K562 (cell line): ENCODE results near the gene INPP5D. TPM values are rescaled to one million over a fixed set of nuclear protein-coding genes. Genes with fewer than 3 reads are reported as not detected.

Experiments
- ATAC-seq: fragments of 200-7000 bp; cut with Tn5 transposase; 3 replicates; pipeline ENCODE4 v1.9.1; 2020; ENCODE audit warnings: moderate library complexity
- BruUV-seq: library from RNA; stranded (reverse); fragments of 400-500 nt; replicated peaks from 2 replicates; lab custom pipeline; 2021; lab: Mats Ljungman, UMichigan
- CTCF ChIA-PET: fragments of 300-600 bp; formaldehyde crosslinking; extraction: SDS; loops from one replicate; lab custom pipeline; 2021; ENCODE audit warnings: low intra/inter-chr PET ratio; lab: Yijun Ruan, JAX
- POLR2A ChIA-PET: fragments of 300-600, 350-650 bp; sonication (Branson Sonifier 250); formaldehyde crosslinking; extraction: SDS; loops from one replicate; lab custom pipeline; 2021; ENCODE audit warnings: antibody characterized with exemption, inconsistent platforms; lab: Yijun Ruan, JAX
- DNase-seq, 4 experiments: peaks; one replicate each; pipeline versions ENCODE4 v3.0.0 to v3.0.0-alpha.2; 2011 to 2018; ENCODE audit warnings: low spot score in 3 of 4, mixed read lengths in 3 of 4; ENCODE audit errors: extremely low read depth in 1 of 4
- FAIRE-seq: peaks from 2 replicates; lab custom pipeline; 2011; peaks lifted over from hg19 to GRCh38; lab: Jason Lieb, UNC
- H2AFZ ChIP-seq: 2 replicates; pipeline ENCODE4 v1.6.0; 2011; ENCODE audit warnings: low read depth, low read length, control low read depth, inconsistent platforms
- H3K27ac ChIP-seq: fragments of 200-600 bp; 3 replicates; pipeline ENCODE4 v1.8.0; 2011; ENCODE audit warnings: low read depth, mild to moderate bottlenecking, control low read depth, inconsistent platforms, low read length, moderate library complexity, mixed read lengths; ENCODE audit errors: extremely low read depth
- H3K27me3 ChIP-seq, 2 experiments: fragments of 300-600 bp in 1 of 2; 2 replicates in 1 of 2; 3 replicates in 1 of 2; pipeline versions ENCODE4 v1.6.0 to v1.8.0; 2011; ENCODE audit warnings: inconsistent platforms in 2 of 2, low read length in 2 of 2, mild to moderate bottlenecking in 1 of 2, mixed read lengths in 1 of 2, moderate library complexity in 1 of 2; ENCODE audit not compliant: control insufficient read depth in 2 of 2, insufficient read depth in 2 of 2
- H3K36me3 ChIP-seq: fragments of 300-600 bp; 3 replicates; pipeline ENCODE4 v1.8.0; 2011; ENCODE audit warnings: mild to moderate bottlenecking, low read length, inconsistent platforms; ENCODE audit not compliant: control insufficient read depth, insufficient read depth
- H3K4me1 ChIP-seq, 2 experiments: fragments of 200-600 bp in 1 of 2; replicated peaks in 1 of 2; 2 replicates in 1 of 2; 3 replicates in 1 of 2; pipeline versions ENCODE4 v1.5.1 to v1.8.0; 2011; ENCODE audit warnings: inconsistent platforms in 2 of 2, low read length in 2 of 2, mild to moderate bottlenecking in 1 of 2, mixed read lengths in 1 of 2, moderate library complexity in 1 of 2; ENCODE audit not compliant: control insufficient read depth in 2 of 2, insufficient read depth in 2 of 2
- H3K4me2 ChIP-seq: 2 replicates; pipeline ENCODE4 v1.6.1; 2011; ENCODE audit warnings: low read length, control low read depth, inconsistent platforms, mixed read lengths; ENCODE audit not compliant: insufficient read depth
- H3K4me3 ChIP-seq: fragments of 200-600 bp; sonication (generic), shearing (Covaris generic); 2 replicates; pipeline ENCODE4 v1.5.1; 2016; ENCODE audit warnings: control low read depth, inconsistent platforms
- H3K79me2 ChIP-seq: fragments of 200-600 bp; 3 replicates; pipeline ENCODE4 v1.8.0; 2011; ENCODE audit warnings: low read length, inconsistent platforms; ENCODE audit not compliant: control insufficient read depth, insufficient read depth
- H3K9ac ChIP-seq, 2 experiments: 2 replicates each; pipeline versions ENCODE4 v1.6.0 to v1.6.1; 2011; ENCODE audit warnings: low read depth in 2 of 2, low read length in 2 of 2, control low read depth in 1 of 2, inconsistent platforms in 1 of 2, mild to moderate bottlenecking in 1 of 2, mixed read lengths in 1 of 2; ENCODE audit not compliant: insufficient read depth in 1 of 2
- H3K9me1 ChIP-seq: one replicate; pipeline ENCODE4 v1.6.0; 2011; ENCODE audit warnings: inconsistent platforms, mild to moderate bottlenecking, low read length, moderate library complexity; ENCODE audit not compliant: control insufficient read depth, insufficient read depth
- H3K9me3 ChIP-seq: replicated peaks from 2 replicates; pipeline ENCODE4 v1.5.1; 2011; ENCODE audit warnings: low read depth, low read length, inconsistent platforms; ENCODE audit not compliant: control insufficient read depth, insufficient read depth
- H4K20me1 ChIP-seq: replicated peaks from 2 replicates; pipeline ENCODE4 v1.6.1; 2011; ENCODE audit warnings: low read length, inconsistent platforms, mixed read lengths; ENCODE audit not compliant: control insufficient read depth, insufficient read depth
- ARHGAP35 ChIP-seq: fragments of 450-650 bp; IDR thresholded peaks from 2 replicates; pipeline ENCODE4 v1.6.1; 2018; ENCODE audit not compliant: partially characterized antibody
- ARID2 ChIP-seq: fragments of 450-650 bp; IDR thresholded peaks from 2 replicates; pipeline ENCODE4 v1.6.1; 2017; ENCODE audit warnings: antibody characterized with exemption, mild to moderate bottlenecking
- COPS2 ChIP-seq: fragments of 450-650 bp; conservative IDR thresholded peaks from 2 replicates; pipeline ENCODE4 v1.6.1; 2016; ENCODE audit warnings: mild to moderate bottlenecking, moderate library complexity
- CREB3L1 ChIP-seq: fragments of 450-650 bp; IDR thresholded peaks from 2 replicates; pipeline ENCODE4 v1.6.1; 2014; ENCODE audit warnings: low read depth, mild to moderate bottlenecking, moderate library complexity, borderline replicate concordance
- GTF2F1 ChIP-seq: IDR thresholded peaks from 2 replicates; pipeline ENCODE4 v1.6.1; 2011; ENCODE audit warnings: low read depth, low read length, improper control_type of control experiment
- MAFF ChIP-seq: IDR thresholded peaks from 2 replicates; pipeline ENCODE4 v1.6.1; 2012; ENCODE audit warnings: low read length, improper control_type of control experiment
- MTA3 ChIP-seq: fragments of 450-650 bp; formaldehyde crosslinking; IDR thresholded peaks from 2 replicates; pipeline ENCODE4 v1.6.1; 2017; ENCODE audit warnings: mild to moderate bottlenecking, borderline replicate concordance
- PTTG1 ChIP-seq: fragments of 450-650 bp; IDR thresholded peaks from 2 replicates; pipeline ENCODE4 v1.6.1; 2016; ENCODE audit warnings: low read depth, mild to moderate bottlenecking, missing genetic modification characterization, missing compliant biosample characterization
- SMARCA4 ChIP-seq: fragments of 450-650 bp; IDR thresholded peaks from 2 replicates; pipeline ENCODE4 v1.6.1; 2016
- TEAD2 ChIP-seq: fragments of 450-650 bp; IDR thresholded peaks from 2 replicates; pipeline ENCODE4 v1.6.1; 2016; ENCODE audit warnings: missing genetic modification characterization, control low read depth, missing compliant biosample characterization
- ZBTB17 ChIP-seq: fragments of 450-650 bp; formaldehyde crosslinking; IDR thresholded peaks from 2 replicates; pipeline ENCODE4 v1.4.0; 2020; ENCODE audit warnings: mild to moderate bottlenecking
- ZNF184 ChIP-seq: sonication (generic); formaldehyde crosslinking; IDR thresholded peaks from 2 replicates; pipeline ENCODE4 v1.5.0; 2020; ENCODE audit warnings: missing genetic modification reagents
- ZNF277 ChIP-seq: fragments of 250-450 bp; sonication (Bioruptor Pico); IDR thresholded peaks from 2 replicates; pipeline ENCODE4 v1.8.0; 2022; ENCODE audit warnings: inconsistent platforms, mild to moderate bottlenecking, moderate library complexity, borderline replicate concordance
- ZNF398 ChIP-seq: fragments of 250-450 bp; sonication (Bioruptor Pico); IDR thresholded peaks from 2 replicates; pipeline ENCODE4 v1.8.0; 2021; ENCODE audit warnings: moderate library complexity, mild to moderate bottlenecking, inconsistent platforms
- ZNF507 ChIP-seq: conservative IDR thresholded peaks from 2 replicates; pipeline ENCODE4 v1.6.1; 2017; ENCODE audit warnings: missing genetic modification characterization, missing compliant biosample characterization
- ZNF551 ChIP-seq: fragments of 250-450 bp; sonication (Bioruptor Pico); IDR thresholded peaks from 2 replicates; pipeline ENCODE4 v1.5.0; 2021; ENCODE audit warnings: mild to moderate bottlenecking, moderate library complexity
- ZNF561 ChIP-seq: fragments of 450-650 bp; formaldehyde crosslinking; conservative IDR thresholded peaks from 2 replicates; pipeline ENCODE4 v1.4.0; 2020; ENCODE audit warnings: mild to moderate bottlenecking, moderate library complexity
- WGBS: fragments of 100-300 bp; shearing (Covaris generic); methylation state at CpG from one replicate; pipeline ENCODE4 v1.1.6; 2016; ENCODE audit warnings: low coverage, mixed read lengths; ENCODE audit not compliant: insufficient coverage; ENCODE audit errors: missing lambda C conversion rate; 5-methylcytosine and 5-hydroxymethylcytosine counted together
- in situ Hi-C: fragments of 300-500 bp; cut with MboI; formaldehyde crosslinking; loops from 4 replicates; pipeline ENCODE4 v1.15.0; 2018; ENCODE audit warnings: inconsistent platforms, mixed read lengths
- intact Hi-C: fragments of 100-400 bp; cut with micrococcal nuclease; formaldehyde crosslinking; loops from 2 replicates; pipeline ENCODE4 v1.14.2; 2022
- polyA plus RNA-seq, 8 experiments: library from polyadenylated mRNA; depleted of rRNA in 4 of 8; stranded (reverse) in 5 of 8; unstranded in 3 of 8; fragments of >200 nt; fragmentation: Nextera tagmentation in 2 of 8; fragmentation: Illumina TruSeq in 1 of 8; extraction: Ambion mirVana in 2 of 8; extraction: Trizol in 1 of 8; gene quantifications; 2 replicates each; pipeline versions ENCODE4 v1.2.1 to v1.2.3, GENCODE V29; 2011 to 2014; ENCODE audit warnings: inconsistent platforms in 1 of 8, missing spikeins in 1 of 8
- total RNA-seq, 7 experiments: library from RNA; depleted of rRNA in 6 of 7; stranded (reverse); fragments of >200 nt in 6 of 7; fragmentation: Illumina TruSeq in 2 of 7; extraction: Trizol in 2 of 7; gene quantifications; 2 replicates each; pipeline versions ENCODE4 v1.2.1 to v1.2.3, GENCODE V29; 2011 to 2021; ENCODE audit warnings: low replicate concordance in 1 of 7

INPP5D gene
- total and polyA plus RNA-seq, 9 of the 15 experiments (the other 6 are each of a cell fraction or from before 2014, with no cell fraction given) = 0.55 to 6.2 (median 2.2) TPM

GRCh38 chr2:233255151-233255550, 195.0 kb downstream of the INPP5D start (continued):
- TF ChIP-seq ZNF551 (CRISPR knock-in tag) (no peak), MTA3 (no peak), GTF2F1 (no peak), COPS2 (no peak), ZNF507 (tag) (no peak)
- TF ChIP-seq, all 486 proteins: peak for 0

- ChIA-PET CTCF (no interaction called here), POLR2A (interaction anchor here (1.6 kb wide), 1 partner anchor 9 kb away, joined by 3 read pairs; no protein-coding TSS in a partner anchor)
- Histone ChIP-seq H3K9ac (no peak overlapping the region), H3K36me3 (peaks cover 69% of the 10 kb centered on the region; the same call in 2 of the 3 replicates), H3K4me1 (peaks cover 0 to 7% of the 10 kb centered on the region in 2 experiments; a peak in 2 of 5 replicates), H3K27me3 (no peaks in the 10 kb centered on the region), H3K4me2 (no peak overlapping the region), H3K79me2 (peaks cover 49% of the 10 kb centered on the region), H3K9me1 (no peaks in the 10 kb centered on the region), H3K4me3 (no peak overlapping the region), H3K9me3 (peaks cover under 1% of the 10 kb centered on the region; the same call in 1 of the 2 replicates), H4K20me1 (no peaks in the 10 kb centered on the region), H3K27ac (no peak overlapping the region), H2AFZ (no peak overlapping the region)
- ATAC-seq (no peak), FAIRE-seq (no peak), DNase-seq (no peak)
- in situ Hi-C loops = loop anchor here (25.0 kb wide), 1 partner anchor 644 kb away; no protein-coding TSS in a partner anchor
- BruUV-seq = no TSS peak
- 78% methylated on average over 4 of the region's 4 CpGs for WGBS
- intact Hi-C loops = loop anchor here (10.0 kb wide), 1 partner anchor 211 kb away; no protein-coding TSS in a partner anchor
- TF ChIP-seq ZNF277 (CRISPR knock-in tag) (no peak), MAFF (no peak), ZBTB17 (CRISPR knock-in tag) (no peak), CREB3L1 (no peak), ZNF561 (CRISPR knock-in tag) (no peak), SMARCA4 (no peak), PTTG1 (tag) (no peak), TEAD2 (tag) (no peak), ARID2 (no peak), ARHGAP35 (no peak), ZNF184 (no peak), ZNF398 (CRISPR knock-in tag) (no peak)
These were observed 195.9 kb downstream of the INPP5D start for GRCh38 chr2:233256048-233256447.
